Tibial nerve (tissue), 4 donors: ENCODE measurements around the gene CALHM3. TPM values are rescaled to one million over a fixed set of nuclear protein-coding genes. Genes with fewer than 3 reads are reported as not detected.

ENCODE experiments used
- DNase-seq, 2 donors: peaks; one replicate each; pipeline ENCODE4 v3.0.0-alpha.2; 2019; ENCODE audit warnings: low spot score in 2 of 2
- H3K27ac ChIP-seq, 4 donors: fragments of 200-600 bp; sonication (generic) in 3 of 4; one replicate each; pipeline ENCODE4 v1.5.1; 2017 to 2019; ENCODE audit warnings: mild to moderate bottlenecking in 1 of 4
- H3K27me3 ChIP-seq, 2 donors: fragments of 200-600 bp; sonication (generic) in 1 of 2; one replicate each; pipeline versions ENCODE4 v1.5.1 to v1.6.0; 2017 to 2019
- H3K36me3 ChIP-seq, 3 donors: fragments of 200-600 bp; sonication (generic); one replicate each; pipeline ENCODE4 v1.5.1; 2018 to 2019
- H3K4me1 ChIP-seq, 4 donors: fragments of 200-600 bp; sonication (generic) in 3 of 4; one replicate each; pipeline ENCODE4 v1.5.1; 2017 to 2019
- H3K4me3 ChIP-seq, 4 donors: fragments of 200-600 bp; sonication (generic) in 3 of 4; one replicate each; pipeline ENCODE4 v1.5.1; 2017 to 2019; ENCODE audit warnings: mild to moderate bottlenecking in 1 of 4, moderate library complexity in 1 of 4
- H3K9me3 ChIP-seq, 4 donors: fragments of 200-600 bp; sonication (generic) in 3 of 4; one replicate each; pipeline ENCODE4 v1.5.1; 2017 to 2019
- CTCF ChIP-seq, 5 experiments: fragments of 200-600 bp in 3 of 5; fragments of 450-650 bp in 2 of 5; sonication (generic) in 3 of 5; IDR thresholded peaks; one replicate each; pipeline ENCODE4 v1.5.1; 2016 to 2019; ENCODE audit warnings: antibody characterized with exemption in 5 of 5, mild to moderate bottlenecking in 3 of 5, moderate library complexity in 2 of 5
- EP300 ChIP-seq, 2 donors: sonication (generic); formaldehyde crosslinking; IDR thresholded peaks; one replicate each; pipeline ENCODE4 v1.6.1; 2017; ENCODE audit warnings: antibody characterized with exemption in 2 of 2, mild to moderate bottlenecking in 1 of 2
- POLR2A ChIP-seq, 2 donors: fragments of 450-650 bp; IDR thresholded peaks; one replicate each; pipeline ENCODE4 v1.6.1; 2017; ENCODE audit warnings: antibody characterized with exemption in 2 of 2, mild to moderate bottlenecking in 2 of 2, moderate library complexity in 2 of 2
- WGBS, 2 donors: methylation state at CpG; one replicate each; pipeline ENCODE4 v1.1.5; 2018; 5-methylcytosine and 5-hydroxymethylcytosine counted together
- total RNA-seq, 4 donors: library from RNA; depleted of rRNA; stranded (reverse); fragments of >200 nt; gene quantifications; one replicate each; pipeline ENCODE4 v1.1.0, GENCODE V29; 2016

The CALHM3 gene
- total RNA-seq, 4 donors from 2014 or later, result not detected

- Histone ChIP-seq H3K9me3 (no peaks in the 10 kb centered on the region), H3K4me1 (no peaks in the 10 kb centered on the region), H3K4me3 (no peak overlapping the region), H3K27me3 (no peaks in the 10 kb centered on the region), H3K27ac (no peak overlapping the region), H3K36me3 (peaks cover 0 to 95% (median 13%) of the 10 kb centered on the region in 3 donors)
- 91 to 94% methylated on average over 9 of the region's 9 CpGs for WGBS, 2 donors
- no peak for DNase-seq
- no peak for TF ChIP-seq CTCF (IDR thresholded peaks at IDR 0.05)
- no peak for TF ChIP-seq EP300 (IDR thresholded peaks at IDR 0.05)
- TF ChIP-seq POLR2A (IDR thresholded peaks at IDR 0.05), result no peak
Measured at GRCh38 chr10:103427866-103428265, 51.2 kb downstream of the CALHM3 start.

GRCh38 chr10:103423748-103424147 is 55.3 kb downstream of the CALHM3 start:
- DNase-seq, result no peak
- H3K27me3 ChIP-seq, result no peaks in the 10 kb centered on the region
- TF ChIP-seq POLR2A (IDR thresholded peaks at IDR 0.05), result no peak
- TF ChIP-seq CTCF (IDR thresholded peaks at IDR 0.05), result no peak
- TF ChIP-seq EP300 (IDR thresholded peaks at IDR 0.05), result no peak
- no peak overlapping the region for H3K27ac ChIP-seq
- H3K4me3 ChIP-seq, result no peak overlapping the region
- no peaks in the 10 kb centered on the region for H3K4me1 ChIP-seq
- WGBS, 2 donors, result 79 to 82% methylated on average over 5 of the region's 5 CpGs
- H3K9me3 ChIP-seq, result no peaks in the 10 kb centered on the region
- peaks cover 0 to 95% (median 32%) of the 10 kb centered on the region in 3 donors for H3K36me3 ChIP-seq

Other genes with a start within 250 kb of the CALHM3 start
- gene RPEL1, start 233.4 kb downstream of the CALHM3 start, total RNA-seq, result not detected
- not detected for gene INA, start 202.1 kb downstream of the CALHM3 start, total RNA-seq
- gene PCGF6, start 128.1 kb downstream of the CALHM3 start, total RNA-seq, result 10 to 100 TPM; 22.1 to 35.4 (median 25.4) TPM
- 1 to 10 TPM; 3.9 to 9.4 (median 7.0) TPM for gene TAF5, start 111.3 kb downstream of the CALHM3 start, total RNA-seq
- 100 to 1,000 TPM; 139 to 343 (median 202) TPM for gene ATP5MK, start 82.8 kb downstream of the CALHM3 start, total RNA-seq
- 10 to 100 TPM; 15.3 to 23.7 (median 17.5) TPM for gene PDCD11, start 82.6 kb downstream of the CALHM3 start, total RNA-seq
- gene CALHM2, start 26.9 kb downstream of the CALHM3 start, total RNA-seq, result 100 to 1,000 TPM in 1 of 4 donors, 10 to 100 TPM in 3; 61.4 to 119 (median 65.6) TPM
- gene CALHM1, start 20.3 kb downstream of the CALHM3 start, total RNA-seq, result not detected
- gene NEURL1, start 14.5 kb upstream of the CALHM3 start, total RNA-seq, result under 1 TPM in 2 of 4 donors, not detected in 2; 0.39 to 0.60 TPM